Measurements from ENCODE around the gene BPTF.
"Not testable (repeated sequence)": the region's sequence is repeated elsewhere in the genome, so short reads cannot be mapped to it uniquely, and the experiment has no call there.

Gene BPTF

DNA sequence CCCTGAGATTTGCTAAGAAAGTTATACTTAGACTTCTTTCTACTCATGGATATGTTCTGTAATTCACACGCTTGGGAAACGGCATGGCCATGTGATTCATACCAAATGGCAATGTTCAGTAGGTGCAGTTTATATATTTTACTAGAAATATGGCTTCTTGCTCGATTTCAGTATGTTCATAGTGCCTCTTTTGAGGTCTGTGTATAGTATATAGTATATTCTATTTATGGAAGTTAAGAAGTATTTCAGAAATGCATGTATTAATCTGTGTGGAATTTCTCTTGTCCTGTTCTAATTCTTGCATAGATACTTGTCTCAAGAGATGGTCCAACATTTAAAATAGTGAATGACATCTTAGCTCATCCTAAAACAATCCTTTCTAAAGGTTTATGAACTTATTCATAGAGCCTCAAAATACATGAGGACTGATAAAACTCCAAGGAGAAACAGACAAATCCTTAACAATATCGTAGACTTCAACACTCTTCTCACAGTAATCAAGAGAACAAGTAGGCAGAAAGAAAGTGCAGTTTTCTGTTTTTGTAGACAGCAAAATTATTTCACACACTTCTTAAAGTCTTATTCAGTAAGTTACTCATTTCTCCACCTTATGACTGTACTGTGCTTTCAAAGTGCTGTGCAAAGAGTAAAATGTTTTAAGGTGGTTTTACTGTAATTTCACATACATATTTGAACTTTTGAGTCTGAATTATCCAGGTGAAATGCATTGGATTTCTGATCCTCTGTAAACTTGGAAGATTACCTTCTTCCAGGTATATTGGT, 11.1 kb downstream of the BPTF start:
- no peak for DNase-seq

DNA sequence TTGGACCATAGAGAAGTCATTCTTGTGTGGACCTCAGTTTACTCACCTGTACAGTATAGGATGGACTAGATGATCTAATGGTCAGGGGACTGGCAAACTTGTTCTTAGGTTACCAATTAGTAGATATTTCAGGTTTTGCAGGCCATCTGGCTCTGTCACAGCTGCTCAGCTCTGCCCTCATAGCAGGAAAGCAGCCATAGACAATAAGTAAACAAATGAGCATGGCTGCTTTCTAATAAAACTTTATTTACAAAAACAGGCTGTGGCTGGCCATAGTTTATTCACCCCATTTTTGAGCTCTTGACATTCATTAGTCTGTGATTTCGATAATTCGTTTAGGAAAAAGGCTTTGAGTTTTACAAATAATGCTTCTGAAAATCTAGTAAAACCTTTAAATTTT, 12.7 kb downstream of the BPTF start:
- no peak for DNase-seq

DNA sequence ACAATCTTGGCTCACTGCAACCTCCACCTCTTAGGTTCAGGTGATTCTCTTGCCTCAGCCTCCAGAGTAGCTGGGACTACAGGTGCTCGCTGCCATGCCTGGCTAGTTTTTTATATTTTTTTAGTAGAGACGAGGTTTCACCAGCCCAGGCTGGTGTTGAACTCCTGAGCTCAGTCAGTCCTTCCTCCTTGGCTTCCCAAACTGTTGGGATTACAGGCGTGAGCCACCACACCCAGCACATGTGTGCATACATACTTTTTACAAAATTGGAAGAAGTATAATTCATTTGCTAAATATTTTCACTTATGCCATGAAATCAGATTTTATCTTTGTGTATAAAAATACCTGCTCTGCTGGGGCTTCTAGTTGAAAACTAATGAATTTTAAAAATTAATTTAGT, 13.2 kb downstream of the BPTF start:
- no peak for DNase-seq

DNA sequence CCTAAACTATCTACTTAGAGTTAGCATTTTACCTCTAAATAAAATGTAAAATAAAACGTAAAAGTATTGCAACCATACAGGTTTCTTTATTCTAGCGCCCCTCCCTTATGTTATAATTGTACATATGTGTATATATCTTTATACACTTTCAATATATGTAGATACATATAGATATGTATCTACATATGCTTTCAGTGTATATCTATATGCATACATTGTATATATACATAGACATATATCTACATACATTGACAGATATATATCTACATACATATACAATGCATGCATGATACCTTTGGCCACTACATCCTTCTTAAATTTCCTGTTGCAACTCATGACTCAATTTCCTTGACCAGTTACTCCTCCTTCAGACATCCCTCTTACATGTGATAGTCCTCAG, 16.7 kb downstream of the BPTF start:
- no peak for DNase-seq

DNA sequence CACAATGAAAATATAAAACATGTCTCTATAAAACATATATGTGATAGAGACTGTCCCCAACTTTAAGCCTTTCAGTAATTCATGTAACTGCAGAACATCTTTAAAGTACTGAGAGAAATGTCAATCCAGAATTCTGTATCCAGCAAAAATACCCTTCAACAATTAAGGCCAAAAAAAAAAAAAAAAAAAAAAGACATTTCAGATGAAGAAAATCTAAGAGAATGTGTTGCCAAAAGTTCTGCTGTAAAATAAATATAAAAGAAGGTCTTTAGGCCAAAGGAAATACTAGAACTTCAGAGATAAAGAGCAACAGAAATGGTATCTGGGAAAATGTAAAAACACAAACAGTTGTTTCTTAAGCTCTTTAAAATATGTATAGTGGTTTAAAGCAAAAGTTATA, 17.3 kb downstream of the BPTF start:
- DNase-seq = no peak

DNA sequence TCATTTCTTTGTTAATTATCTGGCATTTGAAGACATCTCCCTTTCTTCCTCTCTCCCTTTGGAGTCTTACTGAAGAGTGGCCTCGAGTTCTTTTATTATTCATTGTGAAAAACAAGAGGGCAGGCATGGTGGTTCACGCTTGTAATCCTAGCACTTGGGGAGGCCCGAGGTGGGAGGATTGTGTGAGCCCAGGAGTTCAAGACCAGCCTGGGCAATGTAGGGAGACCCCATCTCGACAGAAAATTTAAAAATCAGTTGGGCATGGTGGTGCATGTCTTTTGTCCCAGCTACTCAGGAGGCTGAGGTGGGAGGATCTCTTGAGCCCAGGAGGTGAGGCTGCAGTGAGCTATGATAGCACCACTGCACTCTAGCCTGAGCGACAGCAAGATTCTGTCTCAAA, 20.1 kb downstream of the BPTF start:
- no peak for DNase-seq

DNA sequence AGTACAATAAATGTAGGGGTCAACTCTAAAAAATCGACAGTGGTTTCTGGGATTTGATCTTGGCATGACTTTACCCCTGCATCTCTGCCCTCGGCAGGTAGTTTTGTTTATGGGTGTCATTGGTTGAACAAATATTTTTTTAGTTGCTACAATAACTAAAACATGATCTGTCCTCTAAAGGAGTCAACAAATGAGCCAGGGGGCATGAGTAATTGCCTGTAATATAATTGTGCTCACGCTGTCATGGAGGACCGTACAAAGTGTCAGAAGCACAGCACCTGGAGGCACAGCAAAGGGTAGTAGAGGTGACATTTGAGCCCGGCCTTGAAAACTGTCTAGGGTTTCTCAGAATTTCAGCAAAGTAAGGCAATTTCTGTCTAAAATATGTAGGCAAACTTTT, 22.9 kb downstream of the BPTF start:
- DNase-seq = not testable (repeated sequence)

DNA sequence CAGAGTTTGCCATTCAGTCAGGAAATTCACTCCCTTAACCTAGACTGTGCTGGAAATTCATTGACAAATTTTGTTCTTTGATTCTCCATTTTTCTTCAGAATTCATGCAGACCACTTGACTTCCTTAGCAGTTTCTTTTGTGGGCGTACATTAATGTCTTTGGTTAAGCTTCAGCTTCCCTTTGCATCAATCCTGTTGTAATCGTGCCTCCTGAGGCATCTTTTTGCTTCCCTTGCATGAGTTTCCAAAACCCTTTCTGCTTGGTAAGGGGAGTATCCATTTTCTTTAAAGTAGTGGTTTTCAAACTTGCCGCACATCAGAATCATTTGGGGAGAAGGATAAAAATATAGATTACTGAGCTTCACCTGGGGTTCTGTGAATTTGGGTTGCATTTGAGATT, 23.5 kb downstream of the BPTF start:
- DNase-seq = not testable (repeated sequence)

DNA sequence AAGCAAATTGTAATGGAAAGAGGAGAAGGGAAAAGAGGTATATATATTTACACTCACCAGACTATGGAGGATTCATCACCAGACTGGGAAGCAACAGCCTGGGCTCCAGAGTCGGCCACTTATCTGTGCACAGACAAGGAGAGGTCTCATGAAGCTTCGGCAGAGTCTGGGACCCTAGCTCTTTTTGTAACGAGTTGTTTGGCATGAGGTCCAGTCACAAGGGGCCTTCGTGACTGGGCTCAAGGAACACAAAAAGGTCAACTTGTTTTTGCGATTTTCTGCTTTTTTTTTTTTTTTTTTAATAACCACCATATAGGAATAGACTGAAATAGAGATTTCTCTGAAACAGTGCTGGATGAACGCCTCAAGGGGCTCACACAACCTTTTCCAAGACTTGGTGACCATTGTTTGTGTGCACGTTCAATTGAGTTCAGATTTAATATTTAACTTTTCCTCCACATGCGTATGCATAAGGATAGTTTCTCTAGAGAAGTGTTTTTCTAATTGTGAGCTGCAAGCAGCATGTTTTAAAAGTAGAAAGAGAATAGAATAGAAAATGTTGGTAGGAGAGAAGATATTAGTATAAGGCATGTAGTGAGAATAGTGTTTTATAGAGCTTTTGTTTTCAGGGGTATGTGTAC, 25.8 kb downstream of the BPTF start:
- DNase-seq = no peak

DNA sequence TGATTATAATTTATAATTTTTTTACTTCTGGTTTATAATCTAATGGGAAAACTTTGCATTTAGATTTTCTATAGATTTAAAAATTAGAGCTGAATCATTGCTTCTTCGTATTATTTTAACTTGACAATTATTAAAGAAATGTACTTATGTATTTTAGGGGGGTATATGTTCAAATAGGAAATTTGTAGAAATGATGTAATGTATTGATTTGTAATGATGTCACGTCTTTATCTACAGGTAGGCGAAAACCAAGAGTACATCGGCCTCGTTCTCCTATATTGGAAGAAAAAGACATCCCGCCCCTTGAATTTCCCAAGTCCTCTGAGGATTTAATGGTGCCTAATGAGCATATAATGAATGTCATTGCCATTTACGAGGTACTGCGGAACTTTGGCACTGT, 28.4 kb downstream of the BPTF start:
- no peak for DNase-seq

DNA sequence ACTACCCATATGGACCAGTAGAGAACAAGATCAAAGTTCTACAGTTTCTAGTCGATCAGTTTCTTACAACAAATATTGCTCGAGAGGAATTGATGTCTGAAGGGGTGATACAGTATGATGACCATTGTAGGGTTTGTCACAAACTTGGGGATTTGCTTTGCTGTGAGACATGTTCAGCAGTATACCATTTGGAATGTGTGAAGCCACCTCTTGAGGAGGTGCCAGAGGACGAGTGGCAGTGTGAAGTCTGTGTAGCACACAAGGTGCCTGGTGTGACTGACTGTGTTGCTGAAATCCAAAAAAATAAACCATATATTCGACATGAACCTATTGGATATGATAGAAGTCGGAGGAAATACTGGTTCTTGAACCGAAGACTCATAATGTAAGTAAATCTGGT, 29.1 kb downstream of the BPTF start:
- no peak for DNase-seq

DNA sequence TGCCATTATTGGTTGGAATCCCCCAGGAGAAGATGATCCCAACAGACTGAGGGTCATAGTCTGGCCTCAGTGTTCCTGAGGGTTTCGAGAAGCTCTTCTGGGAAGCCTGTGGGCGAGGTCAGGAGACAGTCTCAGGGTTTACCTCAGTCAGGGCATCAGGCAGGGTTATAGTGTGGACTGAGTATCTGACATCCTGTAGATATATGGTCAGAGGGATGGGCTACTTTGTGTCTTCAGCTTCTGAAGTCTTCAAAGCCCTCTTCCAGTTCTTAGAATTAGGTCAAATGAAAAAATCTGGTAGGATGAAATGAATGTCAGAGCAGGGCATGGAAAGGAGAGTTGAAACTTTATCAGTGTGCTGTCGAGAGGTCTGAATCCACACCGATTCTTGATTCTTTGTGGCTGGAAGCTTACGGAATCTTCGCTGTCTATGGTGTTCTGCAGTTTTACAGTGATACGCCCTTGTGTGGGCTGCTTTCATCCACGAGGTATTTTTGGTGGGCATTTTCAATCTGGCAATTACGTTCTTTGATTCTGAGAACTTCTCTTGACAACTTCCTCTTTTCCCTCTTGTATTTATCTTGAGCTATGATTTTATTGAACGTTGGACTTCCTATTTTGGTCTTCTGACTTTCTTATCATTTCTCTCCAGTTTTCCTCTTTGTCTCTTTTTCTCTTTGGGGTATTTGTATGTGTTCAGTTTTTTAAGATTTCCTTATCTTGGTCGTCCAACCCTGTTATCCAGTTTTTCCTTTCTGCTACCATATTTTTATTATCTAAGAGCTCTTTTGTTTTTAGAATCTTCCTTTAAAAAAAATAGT, 30.4 kb downstream of the BPTF start:
- DNase-seq = no peak

DNA sequence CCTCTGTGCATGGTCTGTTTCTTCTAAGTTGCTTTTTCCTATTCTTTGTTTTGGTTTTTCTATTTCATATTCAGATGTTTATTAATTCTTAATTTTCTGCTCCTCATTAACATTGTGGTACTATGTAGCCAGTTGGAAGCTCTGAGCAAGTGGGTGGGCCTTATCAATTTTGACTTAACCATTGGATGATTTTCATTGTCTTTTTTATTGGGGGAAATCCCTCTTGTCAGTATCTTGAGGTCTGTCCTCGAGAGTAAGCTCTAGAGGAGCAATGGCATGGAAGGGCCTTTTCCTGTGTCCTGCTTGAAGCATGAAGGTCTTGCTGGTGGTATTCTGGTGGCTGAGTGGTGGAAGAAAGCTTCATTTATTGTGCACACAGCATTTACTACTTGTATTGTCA, 31.1 kb downstream of the BPTF start:
- not testable (repeated sequence) for DNase-seq

DNA sequence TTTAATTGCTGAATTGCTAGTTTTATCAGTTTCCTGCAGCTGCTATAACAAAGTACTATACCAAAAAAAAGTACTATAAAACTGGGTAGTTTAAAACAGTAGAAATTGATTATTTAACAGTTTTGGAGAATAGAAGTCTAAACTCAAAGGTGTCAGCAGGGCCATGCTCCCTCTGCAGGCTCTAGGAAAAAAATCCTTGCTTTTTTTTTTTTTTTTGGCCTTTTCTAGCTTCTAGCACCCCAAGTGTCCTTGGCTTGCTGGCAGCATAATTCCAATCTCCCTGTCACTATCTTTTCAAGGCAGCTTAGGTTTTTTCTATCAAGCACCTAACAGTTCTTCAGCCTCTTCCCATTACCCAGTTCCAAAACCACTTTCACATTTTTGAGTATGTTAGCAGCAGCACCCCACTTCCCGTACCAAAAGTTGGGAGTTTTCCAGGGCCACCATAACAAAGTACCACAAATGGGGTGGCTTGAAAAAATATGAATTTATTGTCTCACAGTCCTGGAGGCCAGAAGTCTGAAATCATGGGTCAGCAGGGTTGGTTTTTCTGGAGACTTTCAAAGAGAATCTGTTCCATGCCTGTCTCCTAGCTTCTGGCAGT, 37.4 kb downstream of the BPTF start:
- no peak for DNase-seq

DNA sequence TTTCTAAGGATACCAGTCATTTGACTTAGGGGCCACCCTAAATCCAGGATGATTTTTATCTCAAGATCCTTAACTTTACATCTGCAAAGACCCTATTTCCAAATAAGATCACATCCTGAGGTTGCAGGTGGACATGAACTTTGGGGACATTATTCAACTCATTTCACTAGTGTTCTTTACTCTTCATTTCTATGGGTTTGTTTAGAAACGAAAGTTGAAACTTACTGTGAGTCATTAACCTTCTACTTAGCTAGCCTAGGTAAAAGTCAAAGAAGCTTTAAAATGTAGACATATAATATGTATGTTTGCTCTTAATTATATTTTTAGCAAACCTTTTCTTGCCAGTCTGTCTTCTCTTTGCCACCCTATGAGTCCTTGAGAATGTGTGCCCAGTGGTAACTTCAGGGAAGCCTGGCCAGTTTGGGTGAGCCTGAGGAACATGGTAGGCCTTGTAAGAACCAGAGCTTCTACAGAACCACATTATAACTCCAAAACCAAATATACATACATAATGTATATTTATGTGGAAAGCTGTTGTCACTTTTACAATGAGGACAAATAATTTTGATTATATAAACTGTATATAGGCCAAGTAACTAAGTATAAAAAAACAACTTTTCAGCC, 38.4 kb downstream of the BPTF start:
- no peak for DNase-seq

DNA sequence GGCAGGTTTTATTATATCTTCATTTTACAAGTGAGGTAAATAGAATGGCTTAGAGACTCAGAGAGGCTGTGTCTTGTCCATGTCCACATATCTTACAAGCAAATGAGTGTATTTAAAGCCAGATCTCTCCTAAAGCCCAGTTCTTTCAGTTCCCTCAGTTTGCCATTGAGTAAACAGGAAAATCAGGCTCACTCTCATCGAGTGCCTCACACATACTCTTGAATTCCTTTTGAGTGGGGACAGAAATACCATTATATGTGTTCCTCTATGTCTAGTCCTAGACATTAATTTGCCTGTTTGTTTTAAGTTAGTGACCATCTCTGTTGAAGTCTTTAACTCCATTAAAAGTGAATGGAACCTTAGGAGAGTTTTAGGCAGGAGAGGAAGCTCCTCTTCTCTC, 40.1 kb downstream of the BPTF start:
- DNase-seq = no peak

DNA sequence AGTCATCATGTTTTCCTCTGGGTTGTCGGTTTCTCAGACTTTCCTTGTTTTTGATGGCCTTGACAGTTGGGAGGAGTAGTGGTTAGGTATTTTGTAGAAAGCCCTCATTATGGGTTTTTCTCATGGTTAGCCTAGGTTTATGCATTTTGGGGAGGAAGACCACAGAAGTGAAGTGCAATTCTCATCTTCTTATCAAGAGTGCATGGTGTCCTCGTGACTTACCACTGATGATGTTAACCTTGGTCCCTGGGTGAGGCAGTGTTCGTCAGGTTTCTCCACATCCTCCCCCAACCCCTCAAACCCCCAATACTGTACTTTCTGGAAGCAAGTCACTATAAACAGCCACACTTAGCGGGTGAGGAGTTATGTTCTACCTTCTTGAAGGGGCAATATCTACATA, 42.3 kb downstream of the BPTF start:
- DNase-seq = no peak

DNA sequence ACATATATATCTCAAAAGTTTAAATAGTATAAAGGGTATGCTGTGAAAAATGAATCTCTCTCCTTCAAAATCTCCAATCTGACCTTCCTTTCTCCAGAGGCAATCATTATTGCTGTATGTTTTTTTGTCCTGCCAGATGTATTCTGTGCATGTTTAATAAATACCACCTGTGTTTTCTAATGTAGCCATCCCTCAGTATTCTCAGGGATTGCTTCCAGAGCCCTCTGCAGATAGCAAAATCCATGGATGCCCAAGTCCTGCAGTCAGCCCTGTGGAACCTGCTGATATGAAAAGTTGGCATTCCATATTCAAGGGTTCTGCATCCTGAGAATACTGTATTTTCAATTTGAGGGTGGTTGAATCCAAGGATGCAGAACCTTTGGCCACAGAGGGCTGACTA, 42.9 kb downstream of the BPTF start:
- DNase-seq = no peak

DNA sequence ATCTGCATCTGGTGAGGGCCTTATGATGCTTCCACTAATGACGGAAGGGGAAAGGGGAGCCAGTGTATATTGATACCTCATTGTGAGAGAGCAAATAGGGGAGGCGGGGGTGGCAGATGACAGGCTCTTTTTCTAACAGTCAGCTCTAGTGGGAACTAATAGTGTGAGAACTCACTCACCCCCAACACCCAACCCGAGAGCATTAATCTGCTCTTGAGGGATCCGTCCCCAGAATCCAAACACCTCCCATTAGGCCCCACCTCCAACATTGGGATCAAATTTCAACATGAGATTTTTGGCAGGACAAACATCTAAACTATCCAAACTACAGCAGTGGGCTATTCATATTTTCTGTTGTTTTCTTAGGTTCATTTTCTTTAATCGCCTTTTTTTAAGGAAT, 54.4 kb downstream of the BPTF start:
- DNase-seq = no peak

DNA sequence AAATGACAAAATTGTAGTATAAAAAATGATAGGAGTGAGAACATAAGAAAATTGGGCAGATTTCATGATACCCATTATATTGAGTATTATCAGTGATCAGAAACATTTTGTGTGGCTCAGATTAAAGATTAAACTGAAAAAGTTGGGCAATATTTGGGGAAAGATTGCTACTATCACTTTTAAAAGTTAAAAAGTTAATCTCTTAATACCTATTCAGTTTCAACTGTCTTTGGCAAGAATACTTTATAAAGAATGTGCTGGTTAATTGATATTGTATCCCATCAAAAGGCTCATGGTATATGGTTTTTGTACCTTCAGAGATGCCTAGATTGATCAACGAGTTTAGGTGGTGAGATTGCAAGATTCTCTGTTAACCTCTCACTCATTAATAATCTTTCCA, 55.8 kb downstream of the BPTF start:
- DNase-seq = no peak

DNA sequence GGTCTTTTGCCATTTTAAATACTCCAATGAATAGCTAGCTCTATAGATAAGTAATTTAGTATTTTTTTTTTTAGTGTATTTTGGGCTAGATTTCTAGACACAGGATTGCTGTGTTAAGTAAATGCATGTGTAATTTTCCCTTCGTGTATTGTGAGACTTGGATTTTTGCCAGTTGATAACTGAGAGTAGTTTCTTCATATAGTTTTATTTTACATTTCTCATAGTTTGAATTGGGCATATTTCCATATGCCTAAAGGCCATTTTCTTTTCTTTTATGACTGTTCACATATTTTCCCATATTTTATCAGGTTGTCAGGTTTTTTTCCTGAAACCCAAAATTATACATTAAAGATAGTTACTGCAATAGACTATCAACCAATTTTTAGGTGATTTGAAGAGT, 59.4 kb downstream of the BPTF start:
- no peak for DNase-seq

DNA sequence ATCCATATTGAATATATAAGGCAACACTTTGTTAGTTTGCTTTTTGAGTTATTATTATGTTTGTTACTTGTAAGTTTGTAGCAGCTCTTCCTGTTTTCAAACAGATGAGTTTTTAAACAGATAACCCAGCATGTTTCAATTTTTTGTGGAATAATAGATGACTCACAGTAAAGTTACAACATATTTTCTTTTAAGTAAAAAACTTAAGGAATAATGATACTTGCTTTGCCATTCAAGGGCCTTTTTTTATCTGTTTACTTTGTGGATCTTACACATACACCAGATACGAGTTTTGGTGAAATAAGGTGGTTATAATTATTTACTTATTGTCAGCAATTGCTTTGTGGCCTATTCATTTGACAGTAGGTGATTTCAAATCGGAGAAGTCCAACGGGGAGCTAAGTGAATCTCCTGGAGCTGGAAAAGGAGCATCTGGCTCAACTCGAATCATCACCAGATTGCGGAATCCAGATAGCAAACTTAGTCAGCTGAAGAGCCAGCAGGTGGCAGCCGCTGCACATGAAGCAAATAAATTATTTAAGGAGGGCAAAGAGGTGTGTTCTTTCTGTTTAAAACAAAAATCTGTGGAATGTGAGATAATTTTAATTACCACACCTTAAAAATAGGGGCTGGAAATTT, 66.3 kb downstream of the BPTF start:
- DNase-seq = no peak

Measured in stimulated activated CD4-positive, alpha-beta T cell treated with anti-CD3 and anti-CD28 coated beads, Interleukin-4, amount 100 ng/mL, for 1 hour (primary cell).